GM21367 (cell line): Measurements from ENCODE around the gene FTSJ3.
"Not testable (repeated sequence)": the region's sequence is repeated elsewhere in the genome, so short reads cannot be mapped to it uniquely, and the experiment has no call there.

Experiments used
- ATAC-seq: cut with Tn5 transposase; IDR thresholded peaks from one replicate; pipeline ENCODE4 v1.9.1; 2021; ENCODE audit not compliant: unreplicated experiment

The FTSJ3 gene

GRCh38 chr17:63828936-63829335, 1.5 kb upstream of the FTSJ3 start:
- no peak for ATAC-seq

- no peak for ATAC-seq
Observed at GRCh38 chr17:63827801-63828221, 348 bp upstream of the FTSJ3 start.

- ATAC-seq: no peak
Observed at GRCh38 chr17:63826468-63827001, 928 bp downstream of the FTSJ3 start.

GRCh38 chr17:63824362-63824761, 3.1 kb downstream of the FTSJ3 start:
- ATAC-seq: no peak

GRCh38 chr17:63823659-63824331, 3.7 kb downstream of the FTSJ3 start:
- no peak for ATAC-seq

GRCh38 chr17:63822537-63822936, 4.9 kb downstream of the FTSJ3 start:
- ATAC-seq: no peak

- ATAC-seq: no peak
Observed at GRCh38 chr17:63821804-63822203, 5.7 kb downstream of the FTSJ3 start.

GRCh38 chr17:63820963-63821561, 6.4 kb downstream of the FTSJ3 start:
- ATAC-seq: no peak

- ATAC-seq: no peak
Observed at GRCh38 chr17:63819585-63820537, 7.6 kb downstream of the FTSJ3 start.

- ATAC-seq: no peak
Observed at GRCh38 chr17:63819131-63819530, 8.3 kb downstream of the FTSJ3 start.

- no peak for ATAC-seq
Observed at GRCh38 chr17:63817736-63818385, 9.6 kb downstream of the FTSJ3 start.

- no peak for ATAC-seq
Observed at GRCh38 chr17:63816669-63817068, 10.8 kb downstream of the FTSJ3 start.

GRCh38 chr17:63816123-63816522, 11.3 kb downstream of the FTSJ3 start:
- ATAC-seq: no peak

GRCh38 chr17:63809970-63810369, 17.5 kb downstream of the FTSJ3 start:
- no peak for ATAC-seq

- ATAC-seq: no peak
Observed at GRCh38 chr17:63805591-63805990, 21.9 kb downstream of the FTSJ3 start.

- ATAC-seq: no peak
Observed at GRCh38 chr17:63804328-63804727, 23.1 kb downstream of the FTSJ3 start.

GRCh38 chr17:63800783-63801182, 26.7 kb downstream of the FTSJ3 start:
- ATAC-seq: no peak

GRCh38 chr17:63798572-63799106, 28.8 kb downstream of the FTSJ3 start:
- ATAC-seq: no peak

- not testable (repeated sequence) for ATAC-seq
Observed at GRCh38 chr17:63796375-63796774, 31.1 kb downstream of the FTSJ3 start.

- ATAC-seq: no peak
Observed at GRCh38 chr17:63792055-63792729, 35.3 kb downstream of the FTSJ3 start.
